Liver (tissue), 9 donors: ENCODE results near the gene PEAK1. TPM values are rescaled to one million over a fixed set of nuclear protein-coding genes. Genes with fewer than 3 reads are reported as not detected.

Source experiments
- DNase-seq: peaks from one replicate; pipeline ENCODE4 v3.0.0-alpha.2; 2017; ENCODE audit warnings: low spot score
- H3K27ac ChIP-seq, 2 donors: one replicate each; pipeline ENCODE4 v1.7.0; 2013; ENCODE audit warnings: inconsistent platforms in 2 of 2, low read length in 2 of 2, control low read depth in 1 of 2, low read depth in 1 of 2, mild to moderate bottlenecking in 1 of 2
- H3K27me3 ChIP-seq, 4 donors: one replicate each; pipeline versions ENCODE4 v1.6.1 to v1.7.0; 2013; ENCODE audit warnings: low read length in 3 of 4, inconsistent platforms in 1 of 4, mild to moderate bottlenecking in 1 of 4, moderate library complexity in 1 of 4; ENCODE audit not compliant: control insufficient read depth in 4 of 4, insufficient read depth in 4 of 4
- H3K36me3 ChIP-seq, 4 donors: one replicate each; pipeline versions ENCODE4 v1.6.1 to v1.7.0; 2013; ENCODE audit warnings: low read length in 3 of 4, mild to moderate bottlenecking in 3 of 4, low read depth in 1 of 4, moderate library complexity in 1 of 4; ENCODE audit not compliant: control insufficient read depth in 4 of 4, insufficient read depth in 3 of 4
- H3K4me1 ChIP-seq, 4 donors: one replicate each; pipeline versions ENCODE4 v1.6.1 to v1.7.0; 2013; ENCODE audit warnings: low read length in 3 of 4, mild to moderate bottlenecking in 3 of 4, moderate library complexity in 1 of 4; ENCODE audit not compliant: control insufficient read depth in 4 of 4, insufficient read depth in 4 of 4
- H3K4me3 ChIP-seq, 3 donors: one replicate each; pipeline versions ENCODE4 v1.6.1 to v1.7.0; 2013; ENCODE audit warnings: low read length in 3 of 3, control low read depth in 1 of 3, low read depth in 1 of 3, mild to moderate bottlenecking in 1 of 3
- H3K9ac ChIP-seq, 2 donors: one replicate each; pipeline ENCODE4 v1.7.0; 2013; ENCODE audit warnings: low read length in 2 of 2, mild to moderate bottlenecking in 2 of 2, moderate library complexity in 2 of 2, control low read depth in 1 of 2, low read depth in 1 of 2
- H3K9me3 ChIP-seq, 4 donors: one replicate each; pipeline versions ENCODE4 v1.6.1 to v1.7.0; 2013; ENCODE audit warnings: low read length in 3 of 4; ENCODE audit not compliant: control insufficient read depth in 4 of 4
- ATF3 ChIP-seq: IDR thresholded peaks from 2 replicates; pipeline ENCODE4 v1.6.1; 2016; ENCODE audit warnings: antibody characterized with exemption
- EGR1 ChIP-seq, 2 donors: IDR thresholded peaks; 2 replicates each; pipeline ENCODE4 v1.6.1; 2016 to 2018; ENCODE audit warnings: antibody characterized with exemption in 2 of 2, low read depth in 2 of 2
- FOXA1 ChIP-seq: IDR thresholded peaks from 2 replicates; pipeline ENCODE4 v1.6.1; 2016; ENCODE audit warnings: antibody characterized with exemption
- FOXA2 ChIP-seq: IDR thresholded peaks from 2 replicates; pipeline ENCODE4 v1.6.1; 2016; ENCODE audit warnings: antibody characterized with exemption
- GABPA ChIP-seq, 2 donors: IDR thresholded peaks in 1 of 2; conservative IDR thresholded peaks in 1 of 2; 2 replicates each; pipeline ENCODE4 v1.6.1; 2016; ENCODE audit warnings: antibody characterized with exemption in 2 of 2, mild to moderate bottlenecking in 1 of 2, moderate library complexity in 1 of 2
- HNF4A ChIP-seq, 2 donors: conservative IDR thresholded peaks; 2 replicates each; pipeline ENCODE4 v1.6.1; 2016; ENCODE audit warnings: antibody characterized with exemption in 2 of 2, mild to moderate bottlenecking in 2 of 2
- HNF4G ChIP-seq: IDR thresholded peaks from 2 replicates; pipeline ENCODE4 v1.6.1; 2016; ENCODE audit warnings: antibody characterized with exemption
- JUND ChIP-seq, 2 donors: IDR thresholded peaks; 2 replicates each; pipeline ENCODE4 v1.6.1; 2016; ENCODE audit warnings: antibody characterized with exemption in 2 of 2
- MAX ChIP-seq: IDR thresholded peaks from 2 replicates; pipeline ENCODE4 v1.6.1; 2016; ENCODE audit warnings: antibody characterized with exemption
- NR2F2 ChIP-seq: IDR thresholded peaks from 2 replicates; pipeline ENCODE4 v1.6.1; 2016; ENCODE audit warnings: antibody characterized with exemption
- RAD21 ChIP-seq, 2 donors: IDR thresholded peaks; 2 replicates each; pipeline ENCODE4 v1.6.1; 2016; ENCODE audit warnings: antibody characterized with exemption in 2 of 2, mild to moderate bottlenecking in 2 of 2
- REST ChIP-seq: IDR thresholded peaks from 2 replicates; pipeline ENCODE4 v1.6.1; 2016; ENCODE audit warnings: antibody characterized with exemption, mild to moderate bottlenecking
- RXRA ChIP-seq, 2 donors: IDR thresholded peaks; 2 replicates each; pipeline ENCODE4 v1.6.1; 2017 to 2018; ENCODE audit warnings: antibody characterized with exemption in 2 of 2, mild to moderate bottlenecking in 1 of 2
- SP1 ChIP-seq: IDR thresholded peaks from 2 replicates; pipeline ENCODE4 v1.6.1; 2018; ENCODE audit warnings: antibody characterized with exemption, mild to moderate bottlenecking
- TAF1 ChIP-seq: conservative IDR thresholded peaks from 2 replicates; pipeline ENCODE4 v1.6.1; 2016; ENCODE audit warnings: antibody characterized with exemption, mild to moderate bottlenecking
- YY1 ChIP-seq: IDR thresholded peaks from 2 replicates; pipeline ENCODE4 v1.6.1; 2016; ENCODE audit warnings: antibody characterized with exemption, mild to moderate bottlenecking
- ZBTB33 ChIP-seq: IDR thresholded peaks from 2 replicates; pipeline ENCODE4 v1.6.1; 2016; ENCODE audit warnings: antibody characterized with exemption
- WGBS: extraction: QIAGEN DNeasy Blood & Tissue Kit; methylation state at CpG from one replicate; pipeline ENCODE4 v1.1.7; 2013; 5-methylcytosine and 5-hydroxymethylcytosine counted together
- polyA plus RNA-seq, 2 donors: library from polyadenylated mRNA; stranded (reverse) in 1 of 2; unstranded in 1 of 2; fragments of 200-250 nt in 1 of 2; fragments of >200 nt in 1 of 2; fragmentation: Nextera tagmentation in 1 of 2; extraction: Ambion mirVana in 1 of 2; gene quantifications; one replicate each; pipeline versions ENCODE4 v1.2.1 to v1.2.3, GENCODE V29; 2013 to 2015
- total RNA-seq, 2 donors: library from RNA; depleted of rRNA; stranded (reverse); fragments of >200 nt; gene quantifications; one replicate each; pipeline ENCODE4 v1.2.3, GENCODE V29; 2014
- TF ChIP-seq, protein P1 (sequence below): fragments of 150-350 bp; IDR thresholded peaks from 2 replicates; pipeline ENCODE4 v1.5.1; 2017; ENCODE audit warnings: improper control_type of control experiment, low read depth, low read length; ENCODE audit not compliant: missing input control
- donor health status: healthy.
- donor health status: healthy.
- donor health status: healthy.
- donor health status: healthy.
- donor health status: healthy.

The PEAK1 gene
- total and polyA plus RNA-seq, 4 donors, result 1.8 to 14.9 (median 5.8) TPM

DNA sequence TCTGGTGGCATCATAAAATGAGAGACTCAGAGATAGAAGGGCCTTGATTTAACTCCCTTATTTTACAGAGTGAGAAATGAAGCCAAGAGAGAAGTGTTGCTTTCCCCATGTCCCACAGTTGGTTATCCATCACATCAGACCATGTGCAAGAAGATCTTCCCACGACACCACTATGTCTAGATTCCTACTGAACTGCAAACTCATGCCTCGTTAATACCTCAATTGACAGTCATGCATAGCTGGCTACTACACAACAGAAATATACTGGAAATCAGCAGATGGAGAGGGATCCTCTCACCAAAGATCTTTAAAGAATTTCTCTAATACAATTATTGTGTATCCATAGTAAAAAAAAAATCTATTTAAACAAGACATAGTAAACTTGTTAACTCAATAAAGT, 33.3 kb downstream of the PEAK1 start:
- Histone ChIP-seq H3K27me3 (no peaks in the 10 kb centered on the region), H3K4me3 (no peak overlapping the region), H3K4me1 (peaks cover 0 to 9% (median 3%) of the 10 kb centered on the region in 4 donors), H3K9ac (no peak overlapping the region), H3K27ac (no peak overlapping the region), H3K36me3 (no peaks in the 10 kb centered on the region), H3K9me3 (no peaks in the 10 kb centered on the region)
- no peak for DNase-seq
- TF ChIP-seq EGR1 (IDR thresholded peaks at IDR 0.05; ENCODE audit: low read depth in 2 of 2) (no peak), YY1 (no peak), GABPA (IDR thresholded peaks at IDR 0.05 in 1 of 2, conservative IDR thresholded peaks at IDR 0.05 in 1 of 2) (no peak), RAD21 (IDR thresholded peaks at IDR 0.05) (no peak), ATF3 (no peak), ZBTB33 (no peak), HNF4A (conservative IDR thresholded peaks at IDR 0.05) (no peak), REST (no peak), FOXA1 (no peak), SP1 (no peak), RXRA (IDR thresholded peaks at IDR 0.05) (no peak), TAF1 (no peak), NR2F2 (no peak), FOXA2 (no peak), MAX (no peak), HNF4G (no peak), JUND (IDR thresholded peaks at IDR 0.05) (no peak)
- TF ChIP-seq, protein P1, sequence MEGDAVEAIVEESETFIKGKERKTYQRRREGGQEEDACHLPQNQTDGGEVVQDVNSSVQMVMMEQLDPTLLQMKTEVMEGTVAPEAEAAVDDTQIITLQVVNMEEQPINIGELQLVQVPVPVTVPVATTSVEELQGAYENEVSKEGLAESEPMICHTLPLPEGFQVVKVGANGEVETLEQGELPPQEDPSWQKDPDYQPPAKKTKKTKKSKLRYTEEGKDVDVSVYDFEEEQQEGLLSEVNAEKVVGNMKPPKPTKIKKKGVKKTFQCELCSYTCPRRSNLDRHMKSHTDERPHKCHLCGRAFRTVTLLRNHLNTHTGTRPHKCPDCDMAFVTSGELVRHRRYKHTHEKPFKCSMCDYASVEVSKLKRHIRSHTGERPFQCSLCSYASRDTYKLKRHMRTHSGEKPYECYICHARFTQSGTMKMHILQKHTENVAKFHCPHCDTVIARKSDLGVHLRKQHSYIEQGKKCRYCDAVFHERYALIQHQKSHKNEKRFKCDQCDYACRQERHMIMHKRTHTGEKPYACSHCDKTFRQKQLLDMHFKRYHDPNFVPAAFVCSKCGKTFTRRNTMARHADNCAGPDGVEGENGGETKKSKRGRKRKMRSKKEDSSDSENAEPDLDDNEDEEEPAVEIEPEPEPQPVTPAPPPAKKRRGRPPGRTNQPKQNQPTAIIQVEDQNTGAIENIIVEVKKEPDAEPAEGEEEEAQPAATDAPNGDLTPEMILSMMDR, result no peak
- 96% methylated on average over 2 of the region's 2 CpGs for WGBS
